Stimulated activated CD4-positive, alpha-beta T cell treated with anti-CD3 and anti-CD28 coated beads, Interleukin-1b, Interleukin-23, amount 100 ng/mL, for 48 hours (primary cell): ENCODE data around the gene HORMAD1.
"Not testable (repeated sequence)": the region's sequence is repeated elsewhere in the genome, so short reads cannot be mapped to it uniquely, and the experiment has no call there.

ENCODE experiments used
- DNase-seq: peaks from one replicate; pipeline ENCODE4 v3.0.0-alpha.2; 2020

Gene HORMAD1

DNA sequence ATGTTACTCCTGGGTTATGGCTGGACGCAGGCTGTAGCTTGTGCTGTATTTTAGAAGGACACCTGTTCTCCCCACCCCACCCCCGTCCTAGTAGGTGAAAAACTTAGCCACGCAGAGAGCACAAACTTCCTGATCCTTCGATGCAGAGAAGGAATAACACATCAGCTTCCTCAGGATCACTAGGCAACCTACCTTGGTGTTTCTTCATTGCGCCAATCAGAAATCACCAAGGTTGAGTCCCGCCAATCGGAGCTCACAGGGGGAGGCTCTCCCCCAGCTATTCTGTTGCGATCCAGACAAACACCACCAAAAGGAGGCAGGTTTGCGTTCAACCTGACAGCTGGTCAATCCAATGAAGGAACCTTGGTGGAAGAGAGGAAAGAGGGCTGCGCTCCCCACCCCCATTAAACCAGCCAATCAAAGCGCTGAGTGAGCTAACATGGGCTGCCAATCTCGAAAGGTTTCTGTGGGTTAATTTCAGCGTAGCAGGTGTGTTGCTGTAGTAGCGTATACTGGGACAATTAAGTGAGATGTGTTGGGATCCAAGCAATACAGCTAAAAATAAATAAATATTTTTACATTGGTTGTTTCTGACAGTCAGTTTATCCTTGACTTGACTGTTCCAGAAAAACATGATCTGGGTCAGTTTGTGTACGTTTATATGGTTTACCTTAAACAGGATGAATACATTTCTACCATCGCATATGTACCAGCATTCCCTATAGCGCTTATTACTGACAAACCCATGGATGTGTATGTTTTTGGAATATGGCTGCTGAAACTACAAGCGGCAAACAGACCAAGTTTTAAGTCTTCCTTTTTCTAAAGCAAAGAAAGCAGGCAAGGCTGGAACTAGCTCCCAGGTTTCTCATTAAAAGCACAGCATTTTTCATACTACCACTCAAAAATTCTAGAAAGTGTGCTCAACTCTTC, 23.4 kb downstream of the HORMAD1 start, which contains the start of gene GOLPH3L:
Gene GOLPH3L, minus strand, starts transcription at position 160 of the 933 bp plus-strand sequence. CDS start 2,316 bp downstream, outside the sequence.
- DNase-seq, result peak; percentile 93

DNA sequence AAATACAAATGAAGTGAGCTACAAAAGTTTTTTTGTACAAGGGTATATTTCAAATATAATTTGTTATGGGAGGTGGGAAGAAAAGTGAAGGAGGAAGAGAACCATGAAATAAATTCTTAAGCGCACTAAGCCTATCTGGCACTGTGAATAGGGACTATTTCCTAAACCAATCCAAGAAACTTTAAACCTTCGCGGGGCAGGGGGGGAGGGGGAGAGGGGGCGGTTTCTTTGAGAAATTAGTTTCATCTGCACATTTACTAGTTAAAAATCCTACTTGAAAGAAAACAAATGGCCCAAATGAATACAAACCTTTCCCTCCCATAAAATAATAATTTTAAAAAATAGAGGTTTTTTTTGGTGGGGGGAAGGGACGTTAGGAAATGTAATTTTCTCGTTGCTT, 24.1 kb downstream of the HORMAD1 start:
- no peak for DNase-seq

DNA sequence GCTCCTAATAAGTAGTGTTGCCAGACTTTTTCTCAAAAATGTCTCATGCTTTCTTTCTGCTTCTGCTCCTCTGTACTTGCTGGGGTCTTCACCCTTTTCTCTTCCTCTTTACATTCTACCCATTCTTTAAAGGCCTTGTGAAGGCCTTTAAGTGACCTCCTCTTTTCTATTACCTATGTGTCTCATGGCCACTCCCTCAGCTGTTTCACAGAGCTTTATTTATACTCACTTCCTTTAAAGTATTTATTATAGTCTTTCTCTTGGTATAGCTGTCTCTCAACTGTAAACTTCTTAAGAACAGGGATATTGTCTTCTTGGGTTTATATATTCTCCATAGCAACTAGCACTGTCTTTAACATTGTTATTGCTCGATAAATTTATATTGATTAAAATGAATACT, 24.5 kb downstream of the HORMAD1 start:
- DNase-seq, result no peak

DNA sequence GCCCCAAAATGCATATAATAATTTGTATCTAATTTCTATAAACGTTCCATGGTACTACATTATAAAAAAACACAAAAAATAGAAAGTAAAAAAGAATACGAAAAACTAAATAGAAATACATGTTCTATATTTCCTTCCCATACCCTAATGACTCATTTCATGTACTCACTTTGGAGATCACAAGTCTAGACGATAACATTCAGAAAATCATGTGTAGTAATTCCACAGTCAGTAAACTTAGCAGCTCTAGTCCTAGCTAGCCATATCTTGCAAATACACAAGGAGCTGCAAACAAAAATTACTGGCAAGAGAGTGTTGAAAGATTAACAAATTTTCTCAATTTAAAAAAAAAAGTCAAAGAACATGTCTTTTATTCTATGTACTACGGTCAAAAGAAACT, 25.1 kb downstream of the HORMAD1 start:
- DNase-seq, result no peak

DNA sequence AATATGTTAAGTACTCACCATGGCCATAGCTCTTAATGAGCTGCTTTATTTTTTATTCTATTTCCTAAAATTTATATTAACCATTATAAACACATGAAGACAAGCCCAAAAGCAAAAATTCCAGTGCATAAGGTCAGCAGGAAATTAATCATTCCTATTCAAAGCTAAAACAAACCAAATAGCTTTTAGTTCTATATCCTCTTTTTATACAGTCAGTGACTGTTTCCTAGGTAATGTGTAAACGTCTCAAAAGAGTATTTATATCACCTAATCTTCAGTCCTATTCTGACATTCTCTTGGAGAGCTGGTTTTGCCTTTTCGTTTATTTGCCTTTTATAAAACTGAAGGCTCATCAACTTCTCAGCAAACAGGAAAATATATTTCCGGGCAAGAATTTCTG, 28.0 kb downstream of the HORMAD1 start:
- no peak for DNase-seq

DNA sequence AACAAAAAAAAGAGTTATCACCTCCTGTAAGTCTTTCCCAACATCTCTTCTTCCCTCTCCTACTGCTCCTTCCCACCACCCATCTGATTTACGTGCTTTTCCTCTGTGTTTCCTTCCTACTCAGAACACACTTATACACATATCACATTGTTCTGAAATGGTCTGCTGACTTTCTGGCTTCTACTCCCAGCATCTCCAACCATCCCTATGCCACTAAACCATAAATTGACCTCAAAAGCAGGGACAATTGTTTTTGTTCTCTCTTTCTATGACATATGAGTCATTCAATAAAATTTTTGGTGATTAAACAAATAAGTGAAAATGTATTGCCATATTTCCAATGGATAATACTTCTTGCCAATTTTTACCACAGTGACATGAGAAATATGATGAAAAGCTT, 31.9 kb downstream of the HORMAD1 start:
- DNase-seq, result no peak

DNA sequence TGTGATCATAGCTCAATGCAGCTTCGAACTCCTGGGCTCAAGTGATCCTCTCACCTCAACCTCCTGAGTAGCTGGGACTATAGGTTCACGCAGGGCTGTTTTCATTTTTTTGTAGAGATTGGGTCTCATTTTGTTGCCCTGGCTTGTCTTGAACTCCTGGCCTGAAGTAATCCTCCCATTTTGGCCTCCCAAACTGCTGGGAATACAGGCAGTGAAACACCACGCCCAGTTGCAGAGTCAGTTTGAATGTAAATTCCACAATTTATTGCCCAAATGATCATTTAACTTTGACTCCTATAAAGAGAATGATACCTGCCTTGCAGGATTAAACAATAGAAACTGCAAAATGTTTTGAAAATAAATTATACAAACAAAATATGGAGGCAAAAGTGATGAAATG, 34.4 kb downstream of the HORMAD1 start:
- DNase-seq, result no peak

DNA sequence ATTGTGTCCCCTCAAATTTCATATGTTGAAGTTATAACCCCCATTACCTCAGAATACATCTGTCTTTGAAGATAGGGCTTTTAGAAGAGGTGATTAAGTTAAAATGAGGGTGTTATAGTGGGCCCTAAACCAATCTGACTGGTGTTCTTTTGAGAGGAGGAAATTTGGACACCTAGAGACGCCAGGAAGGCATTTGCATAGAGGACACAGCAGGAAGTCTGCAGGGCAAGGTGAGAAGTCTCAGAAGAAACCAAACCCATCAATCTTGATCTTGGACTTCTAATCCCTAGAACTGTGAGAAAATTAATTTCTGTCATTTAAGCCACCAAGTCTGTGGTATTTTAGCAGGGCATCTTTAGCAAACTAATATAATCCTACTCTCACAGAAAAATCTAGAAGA, 36.8 kb downstream of the HORMAD1 start:
- no peak for DNase-seq

DNA sequence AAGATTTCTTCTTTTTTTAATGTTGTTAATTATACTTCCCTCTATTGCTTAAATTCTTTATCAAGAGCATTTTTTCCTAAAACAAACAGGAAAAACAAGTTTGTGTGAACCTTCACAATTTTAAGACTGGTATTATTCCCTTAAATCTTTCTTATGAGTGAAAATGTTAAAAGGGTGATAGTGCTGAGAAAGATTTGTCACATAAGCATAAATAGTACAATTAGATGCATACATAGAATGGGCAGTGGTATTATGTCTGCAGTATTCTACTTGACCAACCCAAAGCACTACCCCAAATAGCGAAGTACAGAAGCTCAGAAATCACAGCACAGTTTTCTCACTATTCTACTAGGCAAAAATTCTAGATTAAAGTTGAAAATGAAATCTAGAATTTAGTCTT, 41.7 kb downstream of the HORMAD1 start:
- DNase-seq, result no peak

DNA sequence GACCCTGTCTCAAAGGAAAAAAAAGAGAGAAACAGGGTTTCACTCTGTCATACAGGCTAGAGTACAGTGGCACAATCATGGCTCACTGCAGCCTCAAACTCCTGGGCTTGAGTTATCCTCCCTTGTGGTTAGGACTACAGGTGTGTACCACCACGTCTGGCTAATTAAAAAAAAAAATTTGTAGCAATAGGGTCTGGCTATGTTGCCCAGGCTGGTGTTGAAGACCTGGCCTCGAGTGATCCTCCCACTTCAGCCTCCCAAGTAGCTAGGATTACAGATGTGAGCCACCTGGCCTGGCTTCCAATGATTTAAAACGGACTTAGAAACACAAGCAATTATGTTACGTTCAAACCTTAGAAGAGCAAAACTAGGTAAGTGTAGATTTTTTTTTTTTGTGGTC, 45.8 kb downstream of the HORMAD1 start:
- no peak for DNase-seq

DNA sequence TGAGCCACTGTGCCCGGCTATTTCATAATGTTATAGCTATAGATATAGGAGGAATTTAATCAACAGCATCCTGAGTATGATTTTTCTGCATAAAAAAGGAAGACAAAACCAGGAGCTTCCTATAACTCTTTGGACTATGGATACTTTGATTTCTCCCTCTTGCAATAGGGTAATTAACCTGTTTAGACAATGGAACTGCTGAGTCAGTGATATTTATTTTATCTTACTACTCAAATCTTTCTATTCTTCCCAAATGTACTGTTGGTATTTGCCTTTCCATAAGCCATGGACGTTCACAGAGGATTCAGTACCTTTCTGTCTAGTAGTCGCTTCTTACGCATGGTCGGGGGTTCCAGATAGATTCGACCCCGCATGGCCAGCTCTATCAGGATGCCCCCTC, 57.4 kb downstream of the HORMAD1 start:
- DNase-seq, result no peak

DNA sequence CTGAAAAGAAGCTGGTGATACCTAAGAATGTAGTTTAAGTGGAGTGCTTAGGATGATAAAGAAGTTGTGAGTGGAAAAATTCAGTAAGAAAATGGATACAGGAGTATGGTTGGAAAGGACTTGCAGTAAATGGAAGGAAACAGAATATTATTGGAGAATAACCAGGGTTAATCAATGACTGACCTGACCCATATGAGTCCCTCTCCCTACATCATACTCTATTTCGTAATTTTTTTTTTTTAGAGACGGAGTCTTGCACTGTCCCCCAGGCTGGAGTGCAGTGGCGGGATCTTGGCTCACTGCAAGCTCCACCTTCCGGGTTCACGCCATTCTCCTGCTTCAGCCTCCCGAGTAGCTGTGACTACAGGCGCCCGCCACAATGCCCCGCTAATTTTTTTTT, 57.9 kb downstream of the HORMAD1 start:
- DNase-seq, result no peak

DNA sequence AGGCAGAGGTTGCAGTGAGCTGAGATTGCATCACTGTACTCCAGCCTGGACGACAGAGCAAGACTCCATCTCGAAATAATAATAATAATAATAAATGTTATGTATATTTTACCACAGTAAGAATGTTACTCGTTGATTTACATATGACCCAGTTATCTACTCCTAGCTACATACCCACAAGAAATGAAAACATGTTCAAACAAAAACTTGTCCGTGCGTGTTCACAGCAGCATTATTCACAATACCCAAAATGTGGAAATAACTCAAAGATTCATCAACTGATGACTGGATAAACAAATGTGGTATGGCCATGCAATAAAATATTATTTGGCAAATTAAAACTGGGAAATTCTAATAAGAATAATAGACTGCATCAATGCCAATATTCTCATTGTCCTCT, 59.5 kb downstream of the HORMAD1 start:
- DNase-seq, result no peak

DNA sequence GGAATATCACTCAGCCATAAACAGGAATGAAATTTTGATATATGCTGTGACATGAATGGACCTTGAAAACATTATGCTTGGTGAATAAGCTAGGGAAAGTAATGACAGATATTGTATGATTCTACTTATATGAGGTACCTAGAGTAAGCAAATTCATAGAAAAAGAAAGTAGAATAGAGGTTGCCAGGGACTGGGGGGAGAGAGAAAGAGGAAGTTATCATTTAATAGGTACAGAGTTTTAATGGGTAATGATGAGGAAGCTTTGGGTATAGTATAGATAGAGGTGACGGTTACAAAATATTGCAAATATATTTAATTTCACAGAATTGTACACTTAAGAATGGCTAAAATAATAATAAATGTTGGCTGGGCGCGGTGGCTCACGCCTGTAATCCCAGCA, 60.1 kb downstream of the HORMAD1 start:
- no peak for DNase-seq

DNA sequence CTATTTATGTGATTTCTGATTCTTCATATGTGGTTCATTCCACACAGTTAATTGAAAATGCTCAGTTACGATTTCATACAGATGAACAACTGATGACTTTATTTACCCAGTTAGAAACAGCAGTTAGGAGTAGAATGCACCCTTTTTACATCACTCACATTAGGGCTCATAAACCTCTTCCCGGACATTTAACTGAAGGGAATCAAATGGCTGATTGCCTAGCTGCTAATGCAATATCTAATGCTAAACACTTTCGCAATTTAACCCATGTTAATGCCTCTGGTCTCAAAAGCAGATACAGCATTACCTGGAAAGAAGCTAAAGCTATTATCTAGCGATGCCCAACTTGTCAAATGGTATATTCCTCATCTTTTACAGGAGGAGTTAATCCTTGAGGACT, 63.6 kb downstream of the HORMAD1 start:
- DNase-seq, result not testable (repeated sequence)

DNA sequence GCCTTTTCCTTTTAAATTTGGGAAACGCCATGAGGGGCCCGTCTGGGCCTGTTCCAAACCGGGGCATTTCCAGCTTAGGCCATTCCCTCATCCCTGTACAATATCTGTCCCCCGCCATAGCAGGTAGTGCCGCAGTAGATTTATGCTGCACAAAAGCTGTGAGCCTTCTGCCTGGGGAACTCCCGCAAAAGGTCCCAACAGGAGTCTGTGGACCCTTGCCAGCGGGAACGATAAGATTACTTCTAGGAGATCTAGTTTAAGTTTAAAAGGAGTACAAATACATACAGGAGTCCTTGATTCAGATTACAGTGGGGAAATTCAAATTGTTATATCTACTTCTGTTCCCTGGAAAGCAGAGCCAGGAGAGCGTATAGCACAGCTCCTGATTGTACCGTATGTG, 66.1 kb downstream of the HORMAD1 start:
- DNase-seq, result not testable (repeated sequence)

DNA sequence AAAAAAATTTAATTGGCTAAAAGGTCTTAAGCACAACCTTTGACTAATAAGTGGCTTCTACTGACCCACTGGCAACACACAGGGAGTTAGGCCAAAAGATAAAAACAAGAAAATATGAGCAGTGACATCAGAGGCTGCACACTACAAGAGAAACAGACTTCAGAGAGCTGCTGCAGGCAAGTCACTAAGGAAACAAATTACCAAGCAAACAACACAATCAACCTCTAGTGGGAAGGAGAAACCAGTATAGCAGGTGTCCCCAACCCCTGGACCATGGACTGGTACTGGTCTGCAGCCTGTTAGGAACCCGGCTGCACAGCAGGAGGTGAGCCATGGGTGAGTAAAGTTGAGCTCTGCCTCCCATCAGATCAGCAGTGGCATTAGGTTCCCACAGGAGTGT, 70.5 kb downstream of the HORMAD1 start:
- no peak for DNase-seq

DNA sequence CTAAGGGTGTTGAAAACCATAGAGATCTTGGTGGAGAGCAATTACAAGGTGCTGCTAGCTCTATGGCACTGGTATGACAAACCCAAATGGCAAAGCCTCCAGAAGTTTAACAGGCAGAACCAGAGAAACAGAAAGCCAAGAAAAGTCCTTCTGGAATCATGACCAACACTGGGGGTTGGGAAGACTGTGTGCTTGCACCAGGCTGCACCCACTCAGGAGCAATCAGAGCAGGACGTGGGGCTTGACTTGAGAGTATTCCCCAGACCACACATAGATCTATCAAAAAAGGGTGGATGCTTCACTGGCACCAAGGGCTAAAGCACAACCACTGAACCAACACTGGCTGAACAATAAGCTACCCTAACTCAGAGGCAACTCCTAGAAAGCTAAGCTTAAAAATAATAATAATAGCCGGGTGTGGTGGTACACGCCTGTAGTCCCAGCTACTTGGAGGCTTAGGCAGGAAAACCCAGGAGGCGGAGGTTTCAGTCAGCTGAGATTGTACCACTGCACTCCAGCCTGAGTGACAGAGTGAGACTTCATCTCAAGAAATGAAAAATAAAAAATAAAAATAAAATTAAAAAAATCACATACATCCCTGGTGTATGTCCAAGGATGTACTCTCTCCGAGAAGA, 71.1 kb downstream of the HORMAD1 start:
- DNase-seq, result no peak
